DND-41 (cell line): ENCODE data around the gene RNF26.

Source experiments
- ATAC-seq: fragments of 200-7000 bp; cut with Tn5 transposase; 3 replicates; pipeline ENCODE4 v1.9.1; 2021; ENCODE audit warnings: low read depth; ENCODE audit not compliant: insufficient read depth
- DNase-seq: peaks from one replicate; pipeline ENCODE4 v3.0.0-alpha.2; 2020
- H2AFZ ChIP-seq: 2 replicates; pipeline ENCODE4 v1.6.0; 2012; ENCODE audit warnings: low read depth, low read length
- H3K27ac ChIP-seq: 2 replicates; pipeline ENCODE4 v1.5.1; 2012; ENCODE audit warnings: low read length, inconsistent platforms
- H3K27me3 ChIP-seq: fragments of 200-600 bp; sonication (generic); 2 replicates; pipeline ENCODE4 v1.6.0; 2012; ENCODE audit warnings: low read length, mild to moderate bottlenecking, inconsistent platforms; ENCODE audit not compliant: insufficient read depth, poor library complexity
- H3K36me3 ChIP-seq: 2 replicates; pipeline ENCODE4 v1.5.1; 2012; ENCODE audit warnings: low read length, inconsistent platforms; ENCODE audit not compliant: insufficient read depth
- H3K4me1 ChIP-seq: 2 replicates; pipeline ENCODE4 v1.5.1; 2012; ENCODE audit warnings: mild to moderate bottlenecking, low read length; ENCODE audit not compliant: insufficient read depth
- H3K4me2 ChIP-seq: 2 replicates; pipeline ENCODE4 v1.6.0; 2012; ENCODE audit warnings: mild to moderate bottlenecking, moderate library complexity, low read length, inconsistent platforms; ENCODE audit not compliant: insufficient read depth
- H3K4me3 ChIP-seq, 2 experiments: fragments of 200-600 bp in 1 of 2; shearing (Covaris generic) in 1 of 2; 2 replicates each; pipeline ENCODE4 v1.5.1; 2012 to 2016; ENCODE audit warnings: inconsistent platforms in 2 of 2, low read length in 2 of 2, mild to moderate bottlenecking in 2 of 2, low read depth in 1 of 2, moderate library complexity in 1 of 2
- H3K79me2 ChIP-seq: 2 replicates; pipeline ENCODE4 v1.6.0; 2012; ENCODE audit warnings: low read length, inconsistent platforms; ENCODE audit not compliant: insufficient read depth
- H3K9ac ChIP-seq: 2 replicates; pipeline ENCODE4 v1.6.0; 2012; ENCODE audit warnings: low read depth, mild to moderate bottlenecking, inconsistent platforms, low read length, moderate library complexity
- H3K9me3 ChIP-seq: 2 replicates; pipeline ENCODE4 v1.5.1; 2012; ENCODE audit warnings: low read length, moderate library complexity, mild to moderate bottlenecking, inconsistent platforms; ENCODE audit not compliant: insufficient read depth, severe bottlenecking
- H4K20me1 ChIP-seq: 2 replicates; pipeline ENCODE4 v1.6.0; 2012; ENCODE audit warnings: low read length; ENCODE audit not compliant: insufficient read depth
- EZH2 ChIP-seq: IDR thresholded peaks from 3 replicates; pipeline ENCODE4 v1.6.1; 2012; ENCODE audit warnings: borderline replicate concordance, low read depth, mild to moderate bottlenecking, moderate library complexity, low read length, inconsistent platforms; ENCODE audit not compliant: severe bottlenecking
- TF ChIP-seq, protein P1 (sequence below): IDR thresholded peaks from 2 replicates; pipeline ENCODE4 v1.5.1; 2012; ENCODE audit warnings: borderline replicate concordance, low read length, moderate library complexity, mild to moderate bottlenecking; ENCODE audit not compliant: poor library complexity, severe bottlenecking; ENCODE audit errors: extremely low read depth

The RNF26 gene

DNA sequence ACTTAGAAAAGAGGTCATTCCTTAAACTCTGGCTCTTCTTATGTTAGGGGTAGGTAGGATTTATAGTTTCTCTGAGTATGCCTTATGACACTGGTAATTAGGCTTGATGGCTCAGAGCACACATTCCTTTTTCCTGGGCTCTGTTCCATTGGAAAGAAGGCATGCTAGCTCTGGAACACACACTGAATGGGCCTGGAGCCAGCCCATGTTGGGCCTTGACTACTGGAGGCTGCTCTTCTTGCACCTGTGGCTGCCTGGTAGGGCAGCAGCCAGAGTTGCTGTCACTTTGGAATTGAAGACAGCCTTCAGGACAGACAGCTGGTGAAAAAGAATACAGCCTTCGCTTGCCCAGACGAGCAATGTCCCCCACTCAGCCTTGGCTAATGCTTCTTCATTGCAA is 35.6 kb upstream of the RNF26 start:
- no peak overlapping the region for H2AFZ ChIP-seq
- ATAC-seq (no peak), DNase-seq (no peak)
- H3K36me3 ChIP-seq = peaks cover 72% of the 10 kb centered on the region
- H3K4me2 ChIP-seq = no peak overlapping the region
- H3K4me3 ChIP-seq = no peak overlapping the region
- no peak overlapping the region for H3K9ac ChIP-seq
- no peak for TF ChIP-seq EZH2
- TF ChIP-seq, protein P1, sequence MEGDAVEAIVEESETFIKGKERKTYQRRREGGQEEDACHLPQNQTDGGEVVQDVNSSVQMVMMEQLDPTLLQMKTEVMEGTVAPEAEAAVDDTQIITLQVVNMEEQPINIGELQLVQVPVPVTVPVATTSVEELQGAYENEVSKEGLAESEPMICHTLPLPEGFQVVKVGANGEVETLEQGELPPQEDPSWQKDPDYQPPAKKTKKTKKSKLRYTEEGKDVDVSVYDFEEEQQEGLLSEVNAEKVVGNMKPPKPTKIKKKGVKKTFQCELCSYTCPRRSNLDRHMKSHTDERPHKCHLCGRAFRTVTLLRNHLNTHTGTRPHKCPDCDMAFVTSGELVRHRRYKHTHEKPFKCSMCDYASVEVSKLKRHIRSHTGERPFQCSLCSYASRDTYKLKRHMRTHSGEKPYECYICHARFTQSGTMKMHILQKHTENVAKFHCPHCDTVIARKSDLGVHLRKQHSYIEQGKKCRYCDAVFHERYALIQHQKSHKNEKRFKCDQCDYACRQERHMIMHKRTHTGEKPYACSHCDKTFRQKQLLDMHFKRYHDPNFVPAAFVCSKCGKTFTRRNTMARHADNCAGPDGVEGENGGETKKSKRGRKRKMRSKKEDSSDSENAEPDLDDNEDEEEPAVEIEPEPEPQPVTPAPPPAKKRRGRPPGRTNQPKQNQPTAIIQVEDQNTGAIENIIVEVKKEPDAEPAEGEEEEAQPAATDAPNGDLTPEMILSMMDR = no peak
- no peaks in the 10 kb centered on the region for H3K4me1 ChIP-seq
- no peaks in the 10 kb centered on the region for H3K27me3 ChIP-seq
- no peak overlapping the region for H3K27ac ChIP-seq
- H4K20me1 ChIP-seq = no peaks in the 10 kb centered on the region
- no peaks in the 10 kb centered on the region for H3K79me2 ChIP-seq
- no peaks in the 10 kb centered on the region for H3K9me3 ChIP-seq

- no peaks in the 10 kb centered on the region for H3K4me1 ChIP-seq
- H3K4me2 ChIP-seq = no peak overlapping the region
- H3K79me2 ChIP-seq = no peaks in the 10 kb centered on the region
- no peak overlapping the region for H2AFZ ChIP-seq
- no peaks in the 10 kb centered on the region for H3K27me3 ChIP-seq
- H3K36me3 ChIP-seq = peaks cover 77% of the 10 kb centered on the region
- no peak overlapping the region for H3K27ac ChIP-seq
- TF ChIP-seq, protein P1 = no peak
- TF ChIP-seq EZH2 = no peak
- H3K4me3 ChIP-seq = no peak overlapping the region
- no peak overlapping the region for H3K9ac ChIP-seq
- H4K20me1 ChIP-seq = no peaks in the 10 kb centered on the region
- no peak for DNase-seq
- H3K9me3 ChIP-seq = no peaks in the 10 kb centered on the region
- no peak for ATAC-seq
These were observed 34.9 kb upstream of the RNF26 start for GRCh38 chr11:119299416-119299815.

DNA sequence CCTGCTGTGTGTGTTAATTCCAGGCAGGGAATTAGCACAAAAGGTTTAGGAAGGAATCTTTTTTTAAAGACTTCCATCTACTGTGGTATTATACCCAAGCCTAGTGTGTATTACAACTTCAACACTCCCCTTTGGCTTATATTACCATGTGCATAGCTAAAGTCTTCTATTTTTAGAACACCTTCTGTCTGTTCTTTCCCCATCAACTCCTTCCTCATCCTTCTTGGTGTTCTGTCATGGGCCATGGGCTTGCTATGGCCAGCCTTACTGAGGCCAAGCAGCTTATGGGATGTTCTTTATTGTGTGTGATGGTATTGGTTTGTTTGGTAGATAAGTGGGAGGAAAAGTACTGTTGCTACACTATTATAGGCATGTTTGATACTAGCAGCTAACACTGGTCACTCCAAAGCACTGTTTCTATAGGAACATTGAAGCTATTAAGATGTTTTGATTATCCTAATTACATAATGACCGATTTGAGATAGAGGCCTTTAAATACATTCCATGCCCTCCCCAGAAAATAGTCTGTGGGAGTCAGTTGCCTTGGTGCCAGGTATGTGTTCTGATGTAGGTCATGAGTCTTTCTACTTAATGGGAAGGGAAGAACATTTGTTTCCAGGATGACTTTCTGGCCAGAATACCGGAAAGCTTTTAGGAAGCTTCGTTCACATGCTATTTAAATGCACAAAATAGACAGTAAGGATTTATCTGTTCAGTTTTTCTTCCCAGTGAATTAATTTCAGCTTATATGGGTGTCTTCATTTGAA is 33.9 kb upstream of the RNF26 start:
- no peaks in the 10 kb centered on the region for H3K9me3 ChIP-seq
- no peaks in the 10 kb centered on the region for H3K27me3 ChIP-seq
- no peak overlapping the region for H3K9ac ChIP-seq
- no peaks in the 10 kb centered on the region for H4K20me1 ChIP-seq
- no peak overlapping the region for H3K27ac ChIP-seq
- ATAC-seq (no peak), DNase-seq (no peak)
- H3K4me3 ChIP-seq = no peak overlapping the region
- no peak overlapping the region for H2AFZ ChIP-seq
- H3K4me1 ChIP-seq = no peaks in the 10 kb centered on the region
- H3K79me2 ChIP-seq = no peaks in the 10 kb centered on the region
- H3K36me3 ChIP-seq = peaks cover 79% of the 10 kb centered on the region
- TF ChIP-seq EZH2 = no peak
- TF ChIP-seq, protein P1 = no peak
- H3K4me2 ChIP-seq = no peak overlapping the region
